Measurements from ENCODE around the gene CREB3L2.

CREB3L2 gene

DNA sequence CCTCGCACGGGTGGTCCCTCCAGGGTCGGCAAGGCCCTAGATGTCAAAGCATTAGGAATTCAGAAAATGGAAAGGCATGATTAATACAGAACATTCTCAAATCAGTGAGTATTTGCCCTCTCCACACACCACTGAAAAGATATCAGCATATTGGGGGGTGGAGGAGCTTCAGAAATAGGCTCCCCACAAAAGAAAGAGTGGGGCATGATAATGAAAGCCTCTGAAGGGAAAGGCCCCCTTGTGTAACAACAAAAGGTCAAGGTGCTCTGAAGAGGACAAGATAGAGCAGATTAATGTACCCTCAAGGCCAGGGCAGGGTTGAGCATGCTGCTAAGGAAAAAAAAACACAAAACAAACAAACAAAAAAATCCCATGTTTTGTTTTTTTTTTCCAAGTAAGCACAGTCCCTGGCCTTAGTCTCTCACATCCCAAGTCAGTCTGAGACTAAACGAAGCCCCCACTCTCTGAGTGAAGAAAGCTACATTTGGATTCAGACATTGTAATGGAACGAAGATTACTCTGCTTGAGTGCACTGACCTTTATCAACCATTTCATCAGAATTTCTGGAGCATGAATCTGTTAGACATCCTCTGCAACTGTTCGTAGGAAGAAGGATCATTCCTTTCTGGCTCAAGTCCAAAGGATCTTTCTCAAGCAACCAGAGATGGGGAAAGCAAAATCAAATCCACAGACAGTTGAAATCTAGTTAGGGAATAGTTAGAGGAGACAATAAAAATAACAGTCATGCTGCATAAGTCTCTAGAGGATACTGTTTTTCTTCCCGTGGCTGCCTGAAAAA is 127.7 kb downstream of the CREB3L2 start:
- DNase-seq (ENCODE audit: extremely low spot score), result no peak
- POLR2A ChIA-PET, result no interaction called here
- CTCF ChIA-PET, result interaction anchor here (1.0 kb wide), 1 partner anchor 25 kb away, joined by 3 read pairs; no protein-coding TSS in a partner anchor
- TF ChIP-seq, protein P1, sequence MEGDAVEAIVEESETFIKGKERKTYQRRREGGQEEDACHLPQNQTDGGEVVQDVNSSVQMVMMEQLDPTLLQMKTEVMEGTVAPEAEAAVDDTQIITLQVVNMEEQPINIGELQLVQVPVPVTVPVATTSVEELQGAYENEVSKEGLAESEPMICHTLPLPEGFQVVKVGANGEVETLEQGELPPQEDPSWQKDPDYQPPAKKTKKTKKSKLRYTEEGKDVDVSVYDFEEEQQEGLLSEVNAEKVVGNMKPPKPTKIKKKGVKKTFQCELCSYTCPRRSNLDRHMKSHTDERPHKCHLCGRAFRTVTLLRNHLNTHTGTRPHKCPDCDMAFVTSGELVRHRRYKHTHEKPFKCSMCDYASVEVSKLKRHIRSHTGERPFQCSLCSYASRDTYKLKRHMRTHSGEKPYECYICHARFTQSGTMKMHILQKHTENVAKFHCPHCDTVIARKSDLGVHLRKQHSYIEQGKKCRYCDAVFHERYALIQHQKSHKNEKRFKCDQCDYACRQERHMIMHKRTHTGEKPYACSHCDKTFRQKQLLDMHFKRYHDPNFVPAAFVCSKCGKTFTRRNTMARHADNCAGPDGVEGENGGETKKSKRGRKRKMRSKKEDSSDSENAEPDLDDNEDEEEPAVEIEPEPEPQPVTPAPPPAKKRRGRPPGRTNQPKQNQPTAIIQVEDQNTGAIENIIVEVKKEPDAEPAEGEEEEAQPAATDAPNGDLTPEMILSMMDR (IDR thresholded peaks at IDR 0.05; ENCODE audit: control extremely low read depth, extremely low read depth, low read depth, missing control alignments), result no peak

DNA sequence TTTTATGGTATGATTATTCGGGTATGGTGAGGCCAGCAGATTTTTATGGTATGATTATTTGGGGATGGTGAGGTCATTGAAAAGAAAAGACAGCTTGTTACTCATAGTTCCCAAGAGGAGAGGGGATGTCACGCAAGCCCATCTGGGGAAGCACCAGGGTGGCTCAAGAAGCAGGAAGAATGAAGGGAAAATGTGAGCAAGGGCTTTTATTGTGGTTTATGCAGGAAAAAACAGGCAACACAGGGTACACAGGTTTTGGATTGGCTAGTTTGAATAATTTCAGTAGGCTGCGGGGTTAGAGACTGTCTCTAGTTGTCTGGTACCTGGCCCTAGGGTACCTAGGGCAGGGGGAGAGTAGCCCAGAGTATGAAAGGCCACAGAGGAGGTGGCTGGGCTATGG is 128.4 kb downstream of the CREB3L2 start:
- DNase-seq (ENCODE audit: extremely low spot score), result no peak
- TF ChIP-seq, protein P1 (IDR thresholded peaks at IDR 0.05; ENCODE audit: control extremely low read depth, extremely low read depth, low read depth, missing control alignments), result no peak
- POLR2A ChIA-PET, result no interaction called here
- CTCF ChIA-PET, result no interaction called here

DNA sequence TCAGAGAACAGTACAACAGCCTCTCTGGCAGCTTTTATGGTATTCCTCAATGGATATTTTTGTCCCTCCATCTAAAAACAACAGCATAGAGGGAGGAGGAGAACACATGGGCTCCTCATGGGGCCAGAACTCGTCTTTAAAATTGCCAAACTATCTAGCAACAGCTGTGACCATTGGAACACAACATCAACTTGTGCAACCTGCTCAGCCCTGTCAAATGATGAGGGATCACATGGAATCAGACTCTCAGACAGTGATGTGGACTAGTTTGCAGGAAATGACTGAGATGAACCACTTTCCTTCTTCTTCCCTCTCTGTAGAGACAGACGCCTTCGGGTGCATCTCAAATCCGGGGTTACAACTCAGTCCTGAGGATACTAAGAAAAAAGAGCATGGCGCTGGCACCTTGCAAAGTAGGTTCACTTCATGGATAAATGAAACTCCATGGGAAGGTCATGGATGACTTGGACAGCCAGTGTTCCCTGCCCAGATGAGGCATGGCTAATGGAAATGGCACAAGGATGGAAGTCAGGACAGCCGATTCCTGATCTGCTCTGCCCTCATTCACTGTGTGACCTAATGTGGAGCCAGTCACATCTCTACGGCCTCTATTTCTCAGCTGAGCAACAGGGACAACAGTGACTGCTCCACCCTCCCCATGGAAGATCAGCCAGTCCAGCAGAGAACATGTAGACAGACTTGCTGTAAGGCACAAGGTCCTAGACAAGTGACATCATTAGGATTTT is 130.5 kb downstream of the CREB3L2 start:
- CTCF ChIA-PET, result interaction anchor here (1.0 to 2.5 kb wide), 4 partner anchors 8 to 37 kb away, joined by 3 to 9 read pairs (median 6); no protein-coding TSS in a partner anchor

DNA sequence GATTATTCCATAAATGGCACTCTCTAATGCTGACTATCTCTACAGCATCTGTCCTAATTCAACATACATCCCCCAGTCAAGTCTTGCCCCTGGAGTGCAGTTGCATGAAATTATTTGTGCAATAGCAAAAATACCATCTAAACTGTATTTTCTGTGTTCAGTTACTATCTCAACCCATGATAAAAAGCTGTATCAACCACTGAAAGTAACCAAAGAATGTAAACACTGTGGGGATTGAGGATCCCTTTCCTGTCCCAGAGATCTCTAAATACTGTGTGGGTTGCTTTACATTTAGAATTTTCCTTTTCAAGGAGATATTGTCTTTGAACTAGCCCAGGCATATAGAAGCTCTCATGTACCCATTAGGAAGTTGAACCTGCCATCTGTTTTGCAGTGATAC is 131.2 kb downstream of the CREB3L2 start:
- ChIA-PET POLR2A (no interaction called here), CTCF (interaction anchor here (0.8 to 2.5 kb wide), 7 partner anchors 9 to 215 kb away, joined by 3 to 9 read pairs (median 4); partner anchors contain the start of gene CREB3L2)
- TF ChIP-seq, protein P1 (IDR thresholded peaks at IDR 0.05; ENCODE audit: control extremely low read depth, extremely low read depth, low read depth, missing control alignments), result no peak
- DNase-seq (ENCODE audit: extremely low spot score), result no peak

More for the DNA sequence above, 130.5 kb downstream of the CREB3L2 start:
- POLR2A ChIA-PET, result no interaction called here
- no peak for DNase-seq (ENCODE audit: extremely low spot score)
- TF ChIP-seq, protein P1 (IDR thresholded peaks at IDR 0.05; ENCODE audit: control extremely low read depth, extremely low read depth, low read depth, missing control alignments), result no peak

DNA sequence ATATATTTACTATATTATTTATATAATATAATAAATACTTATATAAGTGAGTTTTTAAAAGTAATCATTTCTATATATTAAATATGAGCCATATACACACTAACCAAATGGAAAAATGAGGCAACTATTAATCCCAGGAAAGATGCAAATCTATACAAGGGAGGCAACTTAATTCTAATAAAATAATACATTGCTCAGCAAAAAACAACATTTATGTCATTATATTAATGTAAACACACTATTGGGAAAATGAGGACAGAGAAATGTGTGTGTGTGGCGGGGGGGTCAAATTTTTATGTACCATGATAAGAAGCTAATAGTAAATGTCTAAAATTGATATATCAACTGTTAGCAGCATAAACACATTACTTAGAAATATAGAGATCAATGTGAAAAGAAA is 131.8 kb downstream of the CREB3L2 start:
- ChIA-PET CTCF (interaction anchor here (0.8 to 2.5 kb wide), 7 partner anchors 9 to 214 kb away, joined by 3 to 9 read pairs (median 4); partner anchors contain the start of gene CREB3L2), POLR2A (no interaction called here)
- DNase-seq (ENCODE audit: extremely low spot score), result no peak
- TF ChIP-seq, protein P1 (IDR thresholded peaks at IDR 0.05; ENCODE audit: control extremely low read depth, extremely low read depth, low read depth, missing control alignments), result no peak

DNA sequence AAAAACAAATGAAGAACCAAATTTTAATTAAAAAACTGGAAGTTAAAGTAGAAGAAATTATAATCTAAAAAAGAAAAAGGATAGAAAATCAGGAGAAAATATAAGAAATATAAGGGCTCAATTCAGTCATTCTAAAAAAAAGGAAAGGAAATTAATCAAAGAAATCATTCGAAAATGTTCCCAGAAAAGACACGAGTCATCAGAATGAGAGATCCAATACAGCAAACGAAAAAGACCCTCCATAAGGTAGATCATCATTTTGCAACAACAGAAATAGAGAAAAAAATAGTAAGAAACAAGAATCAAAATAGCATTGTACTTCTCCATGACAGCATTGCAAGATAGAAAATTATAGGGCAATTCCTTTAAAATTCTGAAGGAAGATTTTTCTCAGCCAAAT is 132.6 kb downstream of the CREB3L2 start:
- POLR2A ChIA-PET, result no interaction called here
- CTCF ChIA-PET, result interaction anchor here (1.6 to 2.5 kb wide), 3 partner anchors 10 to 19 kb away, joined by 4 to 9 read pairs (median 7); no protein-coding TSS in a partner anchor
- DNase-seq (ENCODE audit: extremely low spot score), result no peak
- TF ChIP-seq, protein P1 (IDR thresholded peaks at IDR 0.05; ENCODE audit: control extremely low read depth, extremely low read depth, low read depth, missing control alignments), result no peak
